ENCODE measurements around the gene SSBP4.

- TF ChIP-seq CTCF (tag by site-specific recombination; IDR thresholded peaks at IDR 0.05): no peak
- no peak for TF ChIP-seq ZNF623 (tag by site-specific recombination; IDR thresholded peaks at IDR 0.05)
- no peak for TF ChIP-seq ATF2 (tag by site-specific recombination; IDR thresholded peaks at IDR 0.05; ENCODE audit: low read depth)
- TF ChIP-seq, protein P1, sequence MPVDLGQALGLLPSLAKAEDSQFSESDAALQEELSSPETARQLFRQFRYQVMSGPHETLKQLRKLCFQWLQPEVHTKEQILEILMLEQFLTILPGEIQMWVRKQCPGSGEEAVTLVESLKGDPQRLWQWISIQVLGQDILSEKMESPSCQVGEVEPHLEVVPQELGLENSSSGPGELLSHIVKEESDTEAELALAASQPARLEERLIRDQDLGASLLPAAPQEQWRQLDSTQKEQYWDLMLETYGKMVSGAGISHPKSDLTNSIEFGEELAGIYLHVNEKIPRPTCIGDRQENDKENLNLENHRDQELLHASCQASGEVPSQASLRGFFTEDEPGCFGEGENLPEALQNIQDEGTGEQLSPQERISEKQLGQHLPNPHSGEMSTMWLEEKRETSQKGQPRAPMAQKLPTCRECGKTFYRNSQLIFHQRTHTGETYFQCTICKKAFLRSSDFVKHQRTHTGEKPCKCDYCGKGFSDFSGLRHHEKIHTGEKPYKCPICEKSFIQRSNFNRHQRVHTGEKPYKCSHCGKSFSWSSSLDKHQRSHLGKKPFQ (tag by site-specific recombination; IDR thresholded peaks at IDR 0.05): no peak
- TF ChIP-seq ZNF785 (tag by site-specific recombination; IDR thresholded peaks at IDR 0.05): no peak
- TF ChIP-seq GLI4 (tag by site-specific recombination; IDR thresholded peaks at IDR 0.05): no peak
- no peak for TF ChIP-seq ZNF639 (tag by site-specific recombination; IDR thresholded peaks at IDR 0.05)
- TF ChIP-seq BCL11B (tag by site-specific recombination; IDR thresholded peaks at IDR 0.05; ENCODE audit: low read depth): no peak
- TF ChIP-seq ZNF19 (tag by site-specific recombination; IDR thresholded peaks at IDR 0.05; ENCODE audit: low read depth): no peak
- TF ChIP-seq ZNF416 (tag by site-specific recombination; IDR thresholded peaks at IDR 0.05): no peak
- no peak for TF ChIP-seq ZNF501 (tag by site-specific recombination; IDR thresholded peaks at IDR 0.05)
- TF ChIP-seq, protein P2, sequence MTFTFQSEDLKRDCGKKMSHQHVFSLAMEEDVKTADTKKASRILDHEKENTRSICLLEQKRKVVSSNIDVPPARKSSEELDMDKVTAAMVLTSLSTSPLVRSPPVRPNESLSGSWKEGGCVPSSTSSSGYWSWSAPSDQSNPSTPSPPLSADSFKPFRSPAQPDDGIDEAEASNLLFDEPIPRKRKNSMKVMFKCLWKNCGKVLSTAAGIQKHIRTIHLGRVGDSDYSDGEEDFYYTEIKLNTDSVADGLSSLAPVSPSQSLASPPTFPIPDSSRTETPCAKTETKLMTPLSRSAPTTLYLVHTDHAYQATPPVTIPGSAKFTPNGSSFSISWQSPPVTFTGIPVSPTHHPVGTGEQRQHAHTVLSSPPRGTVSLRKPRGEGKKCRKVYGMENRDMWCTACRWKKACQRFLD (tag by site-specific recombination; IDR thresholded peaks at IDR 0.05): no peak
- TF ChIP-seq, protein P3, sequence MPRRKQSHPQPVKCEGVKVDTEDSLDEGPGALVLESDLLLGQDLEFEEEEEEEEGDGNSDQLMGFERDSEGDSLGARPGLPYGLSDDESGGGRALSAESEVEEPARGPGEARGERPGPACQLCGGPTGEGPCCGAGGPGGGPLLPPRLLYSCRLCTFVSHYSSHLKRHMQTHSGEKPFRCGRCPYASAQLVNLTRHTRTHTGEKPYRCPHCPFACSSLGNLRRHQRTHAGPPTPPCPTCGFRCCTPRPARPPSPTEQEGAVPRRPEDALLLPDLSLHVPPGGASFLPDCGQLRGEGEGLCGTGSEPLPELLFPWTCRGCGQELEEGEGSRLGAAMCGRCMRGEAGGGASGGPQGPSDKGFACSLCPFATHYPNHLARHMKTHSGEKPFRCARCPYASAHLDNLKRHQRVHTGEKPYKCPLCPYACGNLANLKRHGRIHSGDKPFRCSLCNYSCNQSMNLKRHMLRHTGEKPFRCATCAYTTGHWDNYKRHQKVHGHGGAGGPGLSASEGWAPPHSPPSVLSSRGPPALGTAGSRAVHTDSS (tag by site-specific recombination; IDR thresholded peaks at IDR 0.05): no peak
- no peak for TF ChIP-seq BCL11A (tag by site-specific recombination; IDR thresholded peaks at IDR 0.05; ENCODE audit: low read depth)
Observed at GRCh38 chr19:18424890-18425514, 5.8 kb downstream of the SSBP4 start.
